Measurements from ENCODE around the gene L1TD1.
"Not testable (repeated sequence)": the region's sequence is repeated elsewhere in the genome, so short reads cannot be mapped to it uniquely, and the experiment has no call there.

L1TD1 gene

GRCh38 chr1:62234688-62235087 lies 40.0 kb downstream of the L1TD1 start:
- no peak for DNase-seq (ENCODE audit: low read depth)

DNA sequence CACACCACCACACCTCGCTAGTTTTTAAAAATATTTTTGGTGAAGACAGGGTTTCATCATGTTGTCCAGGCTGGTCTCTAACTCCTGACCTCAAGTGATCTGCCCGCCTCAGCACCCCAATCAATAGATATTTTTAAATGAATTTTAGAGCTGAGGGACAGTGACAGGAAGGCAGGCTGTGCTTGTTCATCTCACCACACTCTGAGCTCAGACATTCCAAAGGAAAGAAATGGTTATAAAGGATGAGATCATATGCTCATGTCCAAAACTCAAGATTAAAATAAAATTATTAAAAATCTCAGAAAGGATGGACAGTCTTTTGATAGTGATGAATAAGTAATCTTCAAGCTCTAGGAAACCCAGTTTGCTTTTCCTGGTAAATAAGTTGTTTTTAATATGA lies 40.9 kb downstream of the L1TD1 start:
- DNase-seq (ENCODE audit: low read depth) = no peak

DNA sequence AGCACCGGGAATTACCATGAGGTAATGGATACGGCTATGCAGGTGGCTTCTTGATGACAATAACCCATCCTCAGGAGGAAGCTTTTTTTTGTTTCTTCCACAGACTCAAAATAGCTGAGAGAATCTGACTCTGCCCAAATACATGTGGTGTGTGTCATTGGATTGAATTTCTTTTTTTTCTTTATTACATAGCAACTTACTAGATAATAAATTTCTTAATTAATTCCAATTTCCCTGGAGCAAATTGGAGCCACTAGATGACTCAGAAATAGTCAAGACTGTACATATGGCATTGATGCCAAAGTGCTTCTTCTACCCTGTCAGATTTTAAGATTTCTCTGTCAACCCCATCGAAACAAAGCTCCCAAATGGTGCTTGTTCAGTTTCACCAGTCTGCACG lies 42.7 kb downstream of the L1TD1 start:
- no peak for DNase-seq (ENCODE audit: low read depth)

GRCh38 chr1:62237950-62238374 lies 43.3 kb downstream of the L1TD1 start:
- no peak for DNase-seq (ENCODE audit: low read depth)

- DNase-seq (ENCODE audit: low read depth) = no peak
Observed at GRCh38 chr1:62238507-62238906, 43.9 kb downstream of the L1TD1 start.

GRCh38 chr1:62239652-62240403 lies 45.2 kb downstream of the L1TD1 start:
- not testable (repeated sequence) for DNase-seq (ENCODE audit: low read depth)

DNA sequence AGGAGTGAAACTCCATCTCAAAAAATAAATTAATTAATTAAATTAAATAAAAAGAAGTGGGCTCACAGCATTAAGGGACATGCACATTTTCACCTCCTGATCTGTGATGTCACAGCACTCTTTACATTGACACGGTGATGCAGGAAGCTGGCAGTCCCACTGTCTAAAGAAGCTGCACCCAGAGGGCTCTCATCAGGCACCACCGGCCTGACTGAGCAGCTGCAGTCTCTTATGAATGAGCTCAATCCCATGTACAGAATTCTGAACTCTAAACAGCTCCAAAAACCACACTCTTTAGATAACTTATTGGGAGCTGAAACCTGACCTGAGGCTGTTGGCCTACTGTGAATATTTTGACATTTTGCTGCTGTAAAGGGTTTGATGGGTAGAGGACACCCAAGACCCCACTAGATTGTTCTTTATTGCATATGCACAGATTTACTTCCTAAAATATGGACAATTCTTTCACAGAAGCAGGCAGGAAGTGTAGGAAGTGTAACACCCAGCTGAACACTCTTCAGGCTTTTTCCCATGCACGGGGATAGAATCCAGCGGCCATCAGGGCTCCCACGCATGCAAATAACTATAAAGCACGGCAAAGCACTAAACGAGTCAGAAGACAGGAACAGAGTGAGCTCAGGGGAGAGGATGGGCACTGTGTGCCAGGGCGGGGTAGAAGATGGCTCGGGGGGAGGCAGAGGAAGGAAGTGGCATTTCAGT lies 46.2 kb downstream of the L1TD1 start:
- no peak for DNase-seq (ENCODE audit: low read depth)

DNA sequence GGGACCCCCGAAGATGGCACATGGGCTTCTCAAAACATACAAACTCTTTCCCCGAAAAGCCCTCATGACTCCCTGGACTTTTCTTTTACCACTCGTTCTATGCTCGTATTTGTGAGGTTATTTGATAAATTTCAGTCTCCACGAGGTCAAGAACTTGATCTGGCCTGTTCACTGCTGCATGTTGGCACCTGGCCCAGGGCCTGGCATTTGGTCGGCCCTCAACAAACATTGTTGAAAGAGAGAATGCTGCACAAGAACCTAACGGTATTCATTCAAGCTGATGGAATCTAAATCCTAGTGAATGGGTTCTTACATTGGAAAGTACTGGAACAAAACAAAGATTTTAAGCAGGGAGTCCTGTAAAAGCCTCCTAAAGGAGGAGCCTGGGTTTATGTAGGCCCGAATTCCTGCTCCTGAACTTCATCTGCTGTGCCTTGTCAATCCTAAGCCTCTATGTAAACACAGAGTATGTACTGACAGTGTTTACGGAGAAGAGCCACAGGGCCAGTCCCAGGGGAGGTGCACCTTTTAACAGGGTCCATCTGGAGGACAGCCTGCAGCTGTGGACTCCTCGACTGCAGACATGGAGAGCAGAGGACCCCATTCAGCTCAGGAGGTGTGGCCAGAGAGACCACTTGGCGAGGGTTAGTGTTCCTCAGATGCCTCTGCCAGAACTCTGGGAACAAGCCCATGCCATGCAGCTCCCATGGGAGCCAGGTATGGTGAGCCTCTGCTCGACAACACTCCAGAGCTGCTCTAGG lies 46.9 kb downstream of the L1TD1 start:
- DNase-seq (ENCODE audit: low read depth) = no peak

GRCh38 chr1:62244380-62244779 lies 49.7 kb downstream of the L1TD1 start:
- DNase-seq (ENCODE audit: low read depth) = not testable (repeated sequence)

DNA sequence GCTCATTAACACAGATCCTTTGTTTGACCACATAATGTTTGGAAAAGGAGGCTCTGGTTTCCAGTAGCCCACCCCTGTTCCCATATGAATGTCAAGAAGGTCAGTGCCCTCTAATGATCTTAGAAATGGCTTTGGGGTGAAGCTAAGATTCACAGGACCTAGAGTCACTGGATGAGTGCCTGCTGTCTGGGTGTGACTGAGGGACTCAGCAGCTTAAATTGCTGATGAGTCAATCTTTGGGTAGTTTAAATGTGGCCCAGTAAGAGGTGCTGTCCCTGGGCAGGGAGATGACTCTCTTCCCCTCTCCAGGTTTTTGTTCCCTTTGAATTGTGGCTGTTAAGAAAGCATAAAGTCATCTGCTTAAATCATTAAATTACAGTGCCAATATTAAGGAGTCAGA lies 50.6 kb downstream of the L1TD1 start:
- no peak for DNase-seq (ENCODE audit: low read depth)

- DNase-seq (ENCODE audit: low read depth) = no peak
Observed at GRCh38 chr1:62247391-62248168, 52.9 kb downstream of the L1TD1 start.

GRCh38 chr1:62250126-62250726 lies 55.6 kb downstream of the L1TD1 start:
- DNase-seq (ENCODE audit: low read depth) = no peak

DNA sequence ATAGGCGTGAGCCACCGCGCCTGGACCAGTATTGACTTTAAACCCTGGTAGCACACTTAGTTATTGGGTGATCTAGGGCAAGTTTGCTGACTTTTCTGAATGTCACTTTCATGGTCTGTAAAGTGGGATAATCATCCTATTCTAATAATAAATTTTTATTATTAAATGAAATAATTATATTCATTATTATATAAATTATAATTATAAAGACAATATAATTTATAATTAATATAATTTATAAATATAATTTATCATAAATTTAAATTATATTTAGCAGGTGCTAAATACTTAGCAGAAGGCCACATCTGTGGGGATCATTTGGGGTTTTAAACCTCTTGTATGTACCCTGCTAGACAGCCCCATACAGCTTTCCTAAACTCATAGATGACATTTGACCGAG lies 64.9 kb downstream of the L1TD1 start:
- no peak for DNase-seq (ENCODE audit: low read depth)

DNA sequence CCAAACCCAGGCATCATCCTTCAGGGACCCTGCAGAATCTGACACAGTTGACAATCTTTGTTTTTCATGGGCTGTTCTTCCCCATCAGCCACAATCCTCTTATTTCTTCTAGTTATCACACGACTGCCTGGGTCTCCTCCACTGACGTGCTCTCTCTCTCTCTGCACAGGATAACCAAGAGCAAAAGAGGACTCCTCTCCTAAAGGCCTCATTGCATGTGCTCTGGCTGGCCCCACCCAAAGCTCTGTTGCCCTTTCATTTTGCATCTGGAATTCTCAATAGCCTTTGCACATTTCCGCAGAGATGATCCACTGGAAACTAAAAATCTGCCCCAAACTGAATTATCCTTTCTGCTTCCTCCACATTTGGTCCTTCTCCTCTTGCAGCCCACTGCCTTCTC lies 66.0 kb downstream of the L1TD1 start:
- DNase-seq (ENCODE audit: low read depth) = no peak

All from activated gamma-delta T cell treated with anti-CD3 and anti-CD28 coated beads, Interleukin-2, amount 50 U/mL, for 16 hours (primary cell).